ENCODE measurements around the gene GALNT15.

DNA sequence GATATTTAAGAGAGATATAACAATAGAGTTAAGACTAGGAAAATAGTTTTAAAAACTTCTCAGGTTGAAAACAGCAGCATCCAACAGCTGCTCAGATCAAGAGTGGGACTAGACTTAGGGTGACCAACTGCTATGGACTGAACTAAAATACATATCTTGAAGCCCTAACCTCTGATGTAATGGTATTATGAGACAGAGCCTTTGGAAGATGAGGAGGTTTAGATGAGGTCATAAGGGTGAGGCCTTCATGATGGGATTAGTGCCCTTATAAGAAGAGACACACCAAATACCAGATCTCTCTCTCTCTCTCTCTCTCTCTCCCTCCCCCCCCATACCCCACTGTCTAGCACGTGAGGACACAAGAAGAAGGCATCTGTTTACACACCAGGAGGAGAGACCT, 37.4 kb upstream of the GALNT15 start:
- no peak for TF ChIP-seq ZNF274 (IDR thresholded peaks at IDR 0.05; ENCODE audit: low read depth, low read length)
- no peak for TF ChIP-seq YY1 (IDR thresholded peaks at IDR 0.05; ENCODE audit: insufficient read depth, insufficient read length)

Measured in NT2/D1 (cell line).